Left renal cortex interstitium (tissue), 4 donors: ENCODE data around the gene GLP1R. TPM values are rescaled to one million over a fixed set of nuclear protein-coding genes. Genes with fewer than 3 reads are reported as not detected.

Experiments
- DNase-seq, 4 donors: peaks; one replicate each; pipeline ENCODE4 v3.0.0-alpha.2; 2013; ENCODE audit warnings: low read depth in 4 of 4, low spot score in 2 of 4, missing footprints in 1 of 4
- polyA plus RNA-seq, 4 donors: library from polyadenylated mRNA; unstranded; fragments of 120-200 nt; gene quantifications; one replicate each; pipeline ENCODE4 v1.2.1, GENCODE V29; 2013; ENCODE audit not compliant: insufficient read length in 4 of 4

The GLP1R gene
- polyA plus RNA-seq, 4 donors = 0.57 to 1.1 (median 0.78) TPM

- DNase-seq = no peak
Observed at GRCh38 chr6:39060467-39061160, 12.0 kb downstream of the GLP1R start.

GRCh38 chr6:39061182-39061581 is 12.6 kb downstream of the GLP1R start:
- DNase-seq = no peak

- DNase-seq = no peak
Observed at GRCh38 chr6:39061588-39061987, 13.0 kb downstream of the GLP1R start.

GRCh38 chr6:39062014-39062740 is 13.6 kb downstream of the GLP1R start:
- DNase-seq = no peak

GRCh38 chr6:39063526-39063925 is 14.9 kb downstream of the GLP1R start:
- DNase-seq = no peak

- DNase-seq = no peak
Observed at GRCh38 chr6:39065561-39065960, 17.0 kb downstream of the GLP1R start.

GRCh38 chr6:39068391-39068790 is 19.8 kb downstream of the GLP1R start:
- DNase-seq = no peak

GRCh38 chr6:39072830-39073229 is 24.2 kb downstream of the GLP1R start:
- DNase-seq = no peak

GRCh38 chr6:39073471-39074355 is 25.1 kb downstream of the GLP1R start:
- no peak for DNase-seq

- DNase-seq = no peak
Observed at GRCh38 chr6:39074486-39074885, 25.9 kb downstream of the GLP1R start.

GRCh38 chr6:39075010-39075686 is 26.6 kb downstream of the GLP1R start:
- DNase-seq = no peak

GRCh38 chr6:39075807-39076622 is 27.4 kb downstream of the GLP1R start:
- DNase-seq = no peak

- DNase-seq = no peak
Observed at GRCh38 chr6:39076623-39077535, 28.3 kb downstream of the GLP1R start.

GRCh38 chr6:39077882-39078594 is 29.5 kb downstream of the GLP1R start:
- DNase-seq = no peak

- DNase-seq = no peak
Observed at GRCh38 chr6:39078695-39079094, 30.1 kb downstream of the GLP1R start.

GRCh38 chr6:39079197-39080125 is 30.9 kb downstream of the GLP1R start:
- no peak for DNase-seq

- no peak for DNase-seq
Observed at GRCh38 chr6:39080246-39080875, 31.8 kb downstream of the GLP1R start.
